Stimulated activated CD8-positive, alpha-beta memory T cell treated with anti-CD3 and anti-CD28 coated beads, Interleukin-2, amount 100 ng/mL, for 1 hour (primary cell): ENCODE measurements around the gene ENTPD1.
A peak's percentile ranks its signal among the peaks of the same experiment; 100 is the strongest.

Source experiments
- DNase-seq, 2 donors: peaks; one replicate each; pipeline ENCODE4 v3.0.0-alpha.2; 2020; ENCODE audit warnings: low read depth in 2 of 2

The ENTPD1 gene

GRCh38 chr10:95831076-95831475, 75.1 kb downstream of the ENTPD1 start:
- no peak for DNase-seq

GRCh38 chr10:95831515-95831914, 75.6 kb downstream of the ENTPD1 start:
- no peak for DNase-seq

- DNase-seq = peak in 1 of 2 donors; percentile 15
Observed at GRCh38 chr10:95832216-95833041, 76.5 kb downstream of the ENTPD1 start.

- DNase-seq = no peak
Observed at GRCh38 chr10:95833042-95833610, 77.2 kb downstream of the ENTPD1 start.

GRCh38 chr10:95834406-95834805, 78.4 kb downstream of the ENTPD1 start:
- no peak for DNase-seq

- no peak for DNase-seq
Observed at GRCh38 chr10:95835149-95835860, 79.3 kb downstream of the ENTPD1 start.

GRCh38 chr10:95835911-95836310, 79.9 kb downstream of the ENTPD1 start:
- DNase-seq = no peak

- no peak for DNase-seq
Observed at GRCh38 chr10:95836610-95837355, 80.8 kb downstream of the ENTPD1 start.

GRCh38 chr10:95837356-95837776, 81.4 kb downstream of the ENTPD1 start:
- no peak for DNase-seq

GRCh38 chr10:95837783-95838182, 81.8 kb downstream of the ENTPD1 start:
- no peak for DNase-seq

- no peak for DNase-seq
Observed at GRCh38 chr10:95840121-95840520, 84.2 kb downstream of the ENTPD1 start.

GRCh38 chr10:95840681-95841080, 84.7 kb downstream of the ENTPD1 start:
- no peak for DNase-seq

- no peak for DNase-seq
Observed at GRCh38 chr10:95841661-95842498, 85.9 kb downstream of the ENTPD1 start.

- DNase-seq = no peak
Observed at GRCh38 chr10:95845411-95845810, 89.4 kb downstream of the ENTPD1 start.

GRCh38 chr10:95847007-95847406, 91.0 kb downstream of the ENTPD1 start:
- DNase-seq = no peak

GRCh38 chr10:95848841-95849240, 92.9 kb downstream of the ENTPD1 start:
- DNase-seq = no peak

GRCh38 chr10:95850791-95851190, 94.8 kb downstream of the ENTPD1 start:
- no peak for DNase-seq

- no peak for DNase-seq
Observed at GRCh38 chr10:95860166-95860940, 104.4 kb downstream of the ENTPD1 start.

- DNase-seq = no peak
Observed at GRCh38 chr10:95861386-95861785, 105.4 kb downstream of the ENTPD1 start.
